GM19438 (cell line): Measurements from ENCODE around the gene DEAF1.
"Not testable (repeated sequence)": the region's sequence is repeated elsewhere in the genome, so short reads cannot be mapped to it uniquely, and the experiment has no call there.

ENCODE experiments used
- ATAC-seq: cut with Tn5 transposase; IDR thresholded peaks from one replicate; pipeline ENCODE4 v1.9.1; 2021; ENCODE audit warnings: low read depth; ENCODE audit not compliant: unreplicated experiment

Gene DEAF1

DNA sequence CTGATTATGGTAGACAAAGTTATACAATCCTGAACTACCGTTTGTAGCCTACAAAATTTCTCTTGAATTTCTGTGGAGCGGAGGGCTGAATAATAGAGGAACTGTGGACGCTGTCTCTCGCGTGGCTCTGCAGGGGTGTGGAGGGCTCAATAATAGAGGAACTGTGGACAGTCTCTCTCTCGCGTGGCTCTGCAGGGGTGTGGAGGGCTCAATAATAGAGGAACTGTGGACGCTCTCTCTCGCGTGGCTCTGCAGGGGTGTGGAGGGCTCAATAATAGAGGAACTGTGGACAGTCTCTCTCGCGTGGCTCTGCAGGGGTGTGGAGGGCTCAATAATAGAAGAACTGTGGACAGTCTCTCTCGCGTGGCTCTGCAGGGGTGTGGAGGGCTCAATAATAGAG is 41.9 kb downstream of the DEAF1 start:
- not testable (repeated sequence) for ATAC-seq

DNA sequence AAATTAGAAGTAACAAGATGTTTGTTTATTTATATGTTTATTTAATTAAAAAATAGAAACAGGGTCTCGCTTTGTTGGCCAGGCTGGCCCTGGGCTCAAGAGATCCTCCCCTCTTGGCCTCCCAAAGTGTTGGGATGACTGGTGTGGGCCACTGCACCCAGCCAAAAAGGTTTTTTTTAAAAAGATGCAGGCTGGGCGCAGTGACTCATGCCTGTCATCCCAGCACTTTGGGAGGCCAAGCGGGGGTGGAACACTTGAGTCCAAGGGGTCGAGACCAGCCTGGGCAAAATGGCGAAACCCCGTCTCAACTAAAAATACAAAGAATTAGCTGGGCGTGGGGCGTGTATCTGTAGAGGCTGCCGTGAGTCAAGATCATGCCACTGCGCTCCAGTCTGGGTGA is 44.5 kb downstream of the DEAF1 start:
- no peak for ATAC-seq

DNA sequence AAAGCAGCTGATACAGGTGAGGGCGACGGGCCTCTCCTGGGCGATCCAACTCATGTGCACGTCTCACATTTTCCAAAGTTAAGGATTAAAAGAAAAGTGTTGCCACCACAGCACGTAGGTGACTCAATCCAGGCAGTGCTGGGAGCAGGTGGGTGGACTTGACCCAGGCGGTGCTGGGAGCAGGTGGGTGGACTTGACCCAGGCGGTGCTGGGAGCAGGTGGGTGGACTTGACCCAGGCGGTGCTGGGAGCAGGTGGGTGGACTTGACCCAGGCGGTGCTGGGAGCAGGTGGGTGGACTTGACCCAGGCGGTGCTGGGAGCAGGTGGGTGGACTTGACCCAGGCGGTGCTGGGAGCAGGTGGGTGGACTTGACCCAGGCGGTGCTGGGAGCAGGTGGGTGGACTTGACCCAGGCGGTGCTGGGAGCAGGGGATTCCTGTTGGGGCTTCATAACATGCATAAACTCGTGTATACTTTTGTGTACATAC is 47.3 kb downstream of the DEAF1 start:
- not testable (repeated sequence) for ATAC-seq

DNA sequence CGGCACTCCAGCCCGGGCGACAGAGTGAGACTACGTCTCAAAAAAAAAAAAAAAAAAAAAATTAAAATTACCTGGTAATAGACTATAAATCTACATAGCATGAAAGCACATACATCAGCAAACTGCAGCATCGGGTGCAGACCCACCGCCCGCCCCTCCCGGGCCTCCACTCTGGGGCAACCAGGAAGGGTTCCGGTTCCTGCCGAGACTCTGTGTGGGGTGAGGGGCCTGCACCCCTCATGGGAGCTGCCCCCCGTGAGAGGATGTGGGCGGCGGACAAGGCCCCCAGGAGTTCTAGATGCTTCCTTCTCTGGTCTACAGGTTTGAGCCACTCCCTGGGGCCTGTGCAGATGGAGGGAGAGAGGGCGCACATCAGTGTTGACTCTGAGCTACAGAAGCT is 48.8 kb downstream of the DEAF1 start:
- ATAC-seq: no peak

DNA sequence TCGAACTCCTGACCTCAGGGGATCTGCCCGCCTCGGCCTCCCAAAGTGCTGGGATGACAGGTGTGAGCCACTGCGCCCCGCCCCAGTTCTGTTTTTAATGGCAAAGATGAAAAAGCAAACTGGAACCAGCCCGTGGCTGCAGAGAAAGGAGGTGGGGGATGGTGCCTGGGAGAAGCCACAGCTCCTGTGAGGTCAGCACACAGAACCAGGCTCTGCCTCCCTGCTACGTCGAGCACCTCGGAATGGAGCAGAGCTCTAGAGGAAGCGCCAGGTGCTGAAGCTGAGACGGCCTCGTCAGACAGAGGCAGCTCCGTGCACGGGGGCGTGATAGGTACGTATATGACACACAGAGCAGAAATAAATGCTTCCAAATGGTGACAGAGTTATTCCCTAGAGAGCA is 49.5 kb downstream of the DEAF1 start:
- ATAC-seq: no peak

DNA sequence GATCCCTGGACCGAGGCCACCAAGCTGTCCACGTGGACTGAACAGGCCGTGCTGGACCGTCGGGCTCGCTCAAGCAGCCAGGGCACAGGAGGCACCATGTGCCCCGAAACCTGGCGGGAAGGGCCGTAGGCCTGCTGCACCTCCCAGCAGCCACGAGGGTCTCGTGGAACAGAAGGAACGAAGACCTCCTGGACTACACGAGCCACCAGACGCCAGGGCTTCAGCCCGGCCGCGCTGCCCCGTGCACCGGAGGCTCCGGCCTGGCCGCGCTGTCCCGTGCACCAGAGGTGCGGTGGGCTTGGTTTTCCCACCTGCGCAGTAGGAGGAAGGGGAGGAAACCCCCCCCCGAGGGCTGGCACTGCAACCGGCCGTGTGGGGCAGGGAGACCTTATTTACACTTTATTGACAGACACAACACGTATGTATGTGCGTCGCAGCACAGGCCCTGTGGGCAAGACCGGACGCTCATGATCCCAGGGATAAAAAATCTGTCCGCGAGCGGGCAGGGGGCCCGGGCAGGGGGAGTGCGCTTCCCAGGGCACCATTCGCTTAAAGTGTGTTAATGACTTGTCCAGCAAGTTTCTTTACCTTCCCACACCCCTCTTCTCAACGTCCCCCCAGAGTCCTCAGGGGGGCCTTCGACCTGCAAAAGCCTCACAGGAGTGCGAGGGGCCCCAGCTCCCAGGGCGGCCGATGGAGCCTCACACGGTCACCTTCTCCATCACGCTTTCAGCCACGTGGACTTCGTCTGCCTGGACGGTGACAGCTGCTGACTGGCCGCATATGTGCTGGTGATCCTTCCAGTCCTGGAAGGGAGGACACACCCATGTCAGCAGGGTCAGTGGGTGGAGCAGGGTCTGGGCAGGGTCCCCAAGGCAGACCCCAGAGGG is 50.9 kb downstream of the DEAF1 start:
- ATAC-seq: no peak

DNA sequence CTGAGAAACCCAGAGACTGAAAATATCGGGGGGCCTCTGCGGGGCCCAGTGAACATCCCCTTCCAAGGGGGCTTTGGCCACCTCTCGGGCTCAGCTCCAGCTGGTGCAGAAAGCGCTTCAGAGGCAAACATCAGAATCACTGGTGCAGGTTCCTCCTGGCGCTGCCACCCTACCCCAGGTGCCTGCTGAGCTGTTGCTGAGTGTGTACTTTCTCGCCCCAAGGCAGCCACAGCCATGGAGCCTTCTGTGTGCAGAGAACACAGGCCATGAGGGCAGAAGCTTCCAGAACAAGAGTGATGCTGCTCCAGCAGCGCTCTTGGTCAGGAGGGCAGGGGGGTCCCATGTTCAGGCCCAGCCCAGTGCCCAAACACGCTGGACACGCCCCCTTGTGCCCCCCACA is 51.7 kb downstream of the DEAF1 start:
- ATAC-seq: no peak

DNA sequence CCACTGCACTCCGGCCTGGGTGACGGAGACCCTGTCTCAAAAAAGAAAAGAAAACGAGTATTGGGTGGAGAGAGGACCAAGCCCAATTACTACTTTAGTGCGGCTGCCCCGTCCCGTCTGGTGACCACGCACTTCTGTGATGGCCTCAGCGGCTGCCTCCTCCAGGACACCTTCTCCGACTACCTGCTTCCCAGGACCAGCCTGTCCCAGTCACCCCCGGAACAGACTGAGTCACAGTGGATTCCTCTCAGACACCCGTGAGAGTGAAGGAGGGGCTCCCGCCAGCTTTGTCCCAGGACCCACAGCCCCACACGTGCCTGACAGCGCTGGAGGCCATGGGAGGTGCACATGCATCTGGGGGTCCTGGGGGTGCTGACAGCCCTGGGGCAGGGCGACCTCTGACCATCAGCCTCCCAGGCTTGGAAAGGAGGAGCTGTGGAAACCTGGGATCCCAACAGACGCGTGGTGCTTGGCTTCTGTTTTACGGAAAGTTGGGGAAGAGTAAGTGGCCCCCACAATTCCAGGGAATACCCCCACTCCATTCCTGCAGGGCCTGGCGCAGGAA is 53.1 kb downstream of the DEAF1 start:
- ATAC-seq: no peak

DNA sequence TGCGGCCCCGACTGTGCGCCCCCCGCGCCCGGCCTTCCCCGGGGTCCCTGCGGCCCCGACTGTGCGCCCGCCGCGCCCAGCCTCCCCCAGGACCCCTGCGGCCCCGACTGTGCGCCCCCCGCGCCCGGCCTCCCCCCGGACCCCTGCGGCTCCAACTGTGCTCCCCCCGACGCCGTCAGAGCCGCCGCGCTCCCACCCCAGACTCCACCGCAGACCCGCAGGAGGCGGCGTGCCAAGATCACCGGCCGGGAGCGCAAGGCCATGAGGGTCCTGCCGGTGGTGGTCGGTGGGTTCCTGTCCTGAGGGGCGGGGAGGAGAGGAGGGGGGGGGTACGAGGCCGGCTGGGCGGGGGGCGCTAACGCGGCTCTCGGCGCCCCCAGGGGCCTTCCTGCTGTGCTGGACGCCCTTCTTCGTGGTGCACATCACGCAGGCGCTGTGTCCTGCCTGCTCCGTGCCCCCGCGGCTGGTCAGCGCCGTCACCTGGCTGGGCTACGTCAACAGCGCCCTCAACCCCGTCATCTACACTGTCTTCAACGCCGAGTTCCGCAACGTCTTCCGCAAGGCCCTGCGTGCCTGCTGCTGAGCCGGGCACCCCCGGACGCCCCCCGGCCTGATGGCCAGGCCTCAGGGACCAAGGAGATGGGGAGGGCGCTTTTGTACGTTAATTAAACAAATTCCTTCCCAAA is 54.9 kb downstream of the DEAF1 start:
- no peak for ATAC-seq

DNA sequence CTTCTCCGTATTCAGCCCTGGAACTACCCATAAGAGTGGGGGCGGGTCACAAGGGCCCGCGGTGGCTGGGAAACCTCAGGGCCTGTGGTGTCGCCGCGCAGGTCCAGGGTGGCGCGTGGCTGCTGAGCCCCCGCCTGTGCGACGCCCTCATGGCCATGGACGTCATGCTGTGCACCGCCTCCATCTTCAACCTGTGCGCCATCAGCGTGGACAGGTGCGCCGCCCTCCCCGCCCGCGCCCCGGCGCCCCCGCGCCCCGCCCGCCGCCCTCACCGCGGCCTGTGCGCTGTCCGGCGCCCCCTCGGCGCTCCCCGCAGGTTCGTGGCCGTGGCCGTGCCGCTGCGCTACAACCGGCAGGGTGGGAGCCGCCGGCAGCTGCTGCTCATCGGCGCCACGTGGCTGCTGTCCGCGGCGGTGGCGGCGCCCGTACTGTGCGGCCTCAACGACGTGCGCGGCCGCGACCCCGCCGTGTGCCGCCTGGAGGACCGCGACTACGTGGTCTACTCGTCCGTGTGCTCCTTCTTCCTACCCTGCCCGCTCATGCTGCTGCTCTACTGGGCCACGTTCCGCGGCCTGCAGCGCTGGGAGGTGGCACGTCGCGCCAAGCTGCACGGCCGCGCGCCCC is 55.6 kb downstream of the DEAF1 start:
- ATAC-seq: no peak

DNA sequence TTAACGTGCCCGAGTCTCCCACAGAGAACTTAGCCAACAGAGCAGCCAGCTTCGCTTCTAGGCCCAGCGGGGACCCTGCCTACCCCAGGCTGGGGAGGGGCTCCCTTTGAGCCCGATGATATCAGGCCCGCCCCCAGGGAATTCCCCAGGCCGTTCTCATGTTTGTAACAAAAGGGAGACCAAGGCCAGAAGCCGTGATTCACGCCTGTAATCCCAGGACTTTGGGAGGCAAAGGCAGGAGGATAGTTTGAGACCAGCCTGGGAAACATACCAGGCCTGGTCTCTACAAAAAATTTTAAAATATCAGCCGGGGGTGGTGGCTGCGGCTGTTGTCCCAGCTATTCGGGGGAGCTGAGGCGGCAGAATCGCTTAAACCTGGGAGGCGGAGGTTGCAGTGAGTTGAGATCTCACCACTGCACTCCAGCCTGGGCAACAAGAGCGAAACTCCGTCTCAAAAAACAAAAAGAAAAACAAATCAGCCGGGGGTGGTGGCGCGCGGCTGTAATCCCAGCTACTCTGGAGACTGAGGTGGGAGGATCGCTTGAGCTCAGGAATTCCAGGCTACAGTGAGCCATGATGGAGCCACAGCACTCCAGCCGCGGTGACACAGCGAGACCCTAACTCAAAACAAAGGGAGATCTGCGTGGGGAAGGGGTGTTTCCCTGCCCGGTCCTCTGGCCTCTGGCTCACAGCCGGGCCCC is 56.2 kb downstream of the DEAF1 start:
- ATAC-seq: no peak

DNA sequence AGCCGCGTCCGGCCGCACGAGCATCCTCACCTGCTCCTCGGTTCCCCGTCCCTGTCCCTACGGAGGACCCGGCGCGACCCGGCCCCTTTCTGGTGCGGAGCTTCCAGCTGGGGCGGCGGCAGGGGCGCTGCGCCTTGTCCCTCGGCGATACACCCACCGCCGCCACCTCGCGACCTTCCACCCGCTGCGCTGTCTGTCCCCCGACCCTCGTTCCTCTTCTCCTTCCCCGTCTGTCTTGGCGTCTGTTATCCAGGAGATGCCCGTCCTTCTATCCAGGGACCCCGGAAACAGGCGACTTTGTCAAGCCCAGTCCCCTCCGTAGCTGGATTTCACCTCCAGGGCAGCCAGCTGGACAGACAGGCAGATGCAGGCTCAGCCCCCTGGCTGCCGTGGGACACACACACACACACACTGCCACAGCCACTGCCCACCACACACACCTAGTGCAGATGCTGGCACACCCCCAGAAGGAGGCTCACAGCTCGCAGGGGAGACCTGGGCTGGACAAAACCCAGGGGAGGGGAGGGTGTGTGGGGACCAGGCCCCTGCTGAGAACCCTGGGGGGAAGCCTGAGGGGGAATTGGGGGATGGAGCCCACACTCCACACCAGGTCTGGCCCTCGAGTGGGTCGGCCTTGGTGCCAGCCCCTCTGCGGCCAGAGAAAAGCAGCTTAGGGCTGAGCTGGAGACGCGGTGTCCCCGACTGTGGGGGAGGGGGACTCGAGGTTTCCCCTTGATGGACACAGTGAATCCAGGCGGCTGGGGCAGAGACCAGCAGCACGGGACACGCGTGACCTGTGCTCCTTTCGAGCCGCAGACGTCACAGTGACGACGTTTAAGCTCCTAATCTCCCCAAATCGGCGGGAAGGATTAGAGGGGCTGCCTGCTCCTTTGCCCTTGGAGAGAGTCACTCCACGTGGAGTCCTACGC is 57.2 kb downstream of the DEAF1 start:
- ATAC-seq: no peak

DNA sequence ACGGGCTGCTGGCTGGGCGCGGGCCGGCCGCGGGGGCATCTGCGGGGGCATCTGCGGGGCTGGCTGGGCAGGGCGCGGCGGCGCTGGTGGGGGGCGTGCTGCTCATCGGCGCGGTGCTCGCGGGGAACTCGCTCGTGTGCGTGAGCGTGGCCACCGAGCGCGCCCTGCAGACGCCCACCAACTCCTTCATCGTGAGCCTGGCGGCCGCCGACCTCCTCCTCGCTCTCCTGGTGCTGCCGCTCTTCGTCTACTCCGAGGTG is 57.8 kb downstream of the DEAF1 start:
- no peak for ATAC-seq

DNA sequence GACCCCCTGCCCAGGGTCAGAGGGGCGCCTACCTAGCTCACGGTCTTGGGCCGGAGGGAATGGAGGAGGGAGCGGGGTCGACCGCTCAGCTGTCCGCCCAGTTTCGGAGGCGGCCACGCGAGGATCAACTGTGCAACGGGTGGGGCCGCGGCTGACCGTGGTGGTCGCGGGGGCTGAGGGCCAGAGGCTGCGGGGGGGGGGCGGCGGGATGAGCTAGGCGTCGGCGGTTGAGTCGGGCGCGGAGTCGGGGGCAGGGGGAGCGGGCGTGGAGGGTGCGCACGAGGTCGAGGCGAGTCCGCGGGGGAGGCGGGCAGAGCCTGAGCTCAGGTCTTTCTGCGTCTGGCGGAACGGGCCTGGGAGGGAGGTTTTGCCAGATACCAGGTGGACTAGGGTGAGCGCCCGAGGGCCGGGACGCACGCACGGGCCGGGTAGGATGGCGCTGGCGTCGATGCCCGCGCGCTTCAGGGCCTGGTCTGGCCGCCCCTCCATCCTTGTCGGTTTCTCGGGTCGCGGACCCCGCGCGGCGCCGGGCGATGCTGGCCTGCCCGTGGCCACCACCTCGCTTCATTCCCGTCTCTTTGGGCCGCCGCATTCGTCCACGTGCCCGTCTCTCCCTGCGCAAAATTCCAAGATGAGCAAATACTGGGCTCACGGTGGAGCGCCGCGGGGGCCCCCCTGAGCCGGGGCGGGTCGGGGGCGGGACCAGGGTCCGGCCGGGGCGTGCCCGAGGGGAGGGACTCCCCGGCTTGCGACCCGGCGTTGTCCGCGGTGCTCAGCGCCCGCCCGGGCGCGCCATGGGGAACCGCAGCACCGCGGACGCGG is 58.3 kb downstream of the DEAF1 start, which contains the start of gene DRD4:
DRD4 (plus strand) TSS at position 759 of the 822 bp plus-strand sequence; CDS start at position 795, 36 bp downstream.
- ATAC-seq: no peak

DNA sequence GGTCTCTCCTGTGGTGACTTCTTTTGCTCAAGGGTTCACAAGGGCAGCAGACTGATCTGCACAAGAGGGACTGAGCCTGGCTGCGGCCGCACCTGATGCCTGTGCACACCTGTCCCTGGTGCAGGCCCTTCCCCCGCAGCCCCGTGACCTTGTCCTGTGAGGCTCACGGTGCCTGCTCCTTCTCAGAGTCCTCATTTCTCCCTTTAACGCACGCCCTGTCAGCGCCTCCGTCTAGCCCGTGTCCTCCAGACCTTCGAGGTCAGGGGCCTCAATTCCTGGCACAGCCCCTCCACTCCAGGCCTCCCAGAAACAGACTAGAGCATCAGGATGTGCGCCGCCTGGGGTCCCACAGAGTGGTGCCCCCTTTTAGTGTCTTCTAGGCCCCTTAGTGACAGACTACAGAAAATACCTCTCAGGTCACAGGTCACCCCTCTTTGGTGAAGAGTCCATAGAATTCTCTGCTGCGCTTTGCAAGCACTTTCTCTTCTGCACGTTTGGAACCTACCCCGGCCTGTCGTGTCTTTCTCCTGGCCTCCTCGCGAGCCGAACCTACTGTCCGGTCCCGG is 59.0 kb downstream of the DEAF1 start:
- no peak for ATAC-seq

DNA sequence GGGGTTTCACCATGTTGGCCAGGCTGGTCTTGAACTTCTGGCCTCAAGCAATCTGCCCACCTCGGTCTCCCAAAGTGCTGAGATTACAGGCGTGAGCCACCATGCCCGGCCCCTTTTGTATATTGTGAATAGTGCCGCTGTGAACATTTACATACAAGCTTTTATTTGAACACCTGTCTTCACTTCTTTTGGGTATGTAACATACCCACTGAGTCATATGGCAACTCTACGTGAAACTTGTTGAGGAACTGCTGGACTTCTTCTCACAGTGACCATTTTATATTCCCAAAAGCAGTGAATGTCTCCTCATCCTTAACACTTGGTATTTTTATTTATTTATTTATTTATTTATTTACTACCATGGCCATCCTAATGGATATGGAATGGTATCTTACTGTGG is 64.2 kb downstream of the DEAF1 start:
- ATAC-seq: no peak

DNA sequence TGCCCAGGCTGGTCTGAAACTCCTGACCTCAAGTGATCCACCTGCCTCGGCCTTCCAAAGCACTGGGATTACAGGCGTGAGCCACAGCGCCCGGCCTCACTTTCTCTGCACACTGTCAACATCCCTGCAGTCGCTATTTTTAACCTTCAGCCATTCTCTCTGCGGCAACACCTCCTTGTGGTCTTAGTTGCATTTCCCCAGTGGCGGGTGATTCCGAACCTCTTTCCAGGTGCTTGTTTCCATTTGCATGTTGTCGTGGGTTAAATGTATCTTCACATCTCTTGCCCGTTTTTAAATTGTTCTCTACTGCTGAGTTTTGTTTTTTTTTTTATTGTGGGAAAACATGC is 65.8 kb downstream of the DEAF1 start:
- ATAC-seq: no peak

DNA sequence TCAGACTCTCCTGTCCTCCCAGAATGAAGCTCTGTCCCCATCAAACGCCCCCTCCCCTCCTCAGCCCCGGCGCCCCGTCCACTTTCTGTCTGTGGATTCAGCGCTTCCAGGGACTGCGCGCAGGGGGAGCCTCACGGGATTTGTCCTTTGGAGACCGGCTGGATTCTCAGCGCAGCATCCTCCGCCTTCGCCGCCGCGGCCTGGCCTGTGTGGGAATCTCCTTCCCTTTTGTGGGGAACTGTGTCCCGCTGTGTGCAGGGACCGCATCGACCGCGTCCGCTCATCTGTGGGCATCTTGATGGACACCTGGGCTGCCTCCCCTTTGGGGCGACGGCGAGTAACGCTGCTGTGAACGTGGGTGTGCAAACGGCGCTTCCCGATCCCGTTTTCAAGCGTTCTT is 67.0 kb downstream of the DEAF1 start:
- ATAC-seq: no peak

DNA sequence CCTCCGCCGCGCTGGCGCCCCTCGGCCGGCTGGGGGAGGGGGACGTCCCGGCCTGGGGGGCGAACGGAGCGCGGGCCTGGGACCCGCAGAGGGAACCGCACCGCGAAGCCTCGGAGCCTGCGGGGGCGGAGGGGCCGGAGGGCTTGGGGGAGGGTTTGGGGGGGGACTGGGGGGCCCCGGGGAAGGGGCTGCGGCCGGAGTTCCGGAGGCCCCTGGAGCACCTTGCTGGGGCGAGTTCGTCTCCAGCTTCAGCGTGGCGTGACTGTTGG is 67.8 kb downstream of the DEAF1 start:
- ATAC-seq: no peak
